ENCODE measurements around the gene ZSWIM6. TPM values are rescaled to one million over a fixed set of nuclear protein-coding genes. Genes with fewer than 3 reads are reported as not detected.

The ZSWIM6 gene
- total RNA-seq, 6 experiments from 2014 or later: 9.7 to 13.5 (median 11.7) TPM

GRCh38 chr5:61591859-61592258 lies 259.8 kb downstream of the ZSWIM6 start:
- no peak for DNase-seq
- peaks cover 5% of the 10 kb centered on the region; the same call in 1 of the 2 replicates for H3K9me3 Mint-ChIP-seq
- peaks cover 11% of the 10 kb centered on the region for H3K27me3 Mint-ChIP-seq (ENCODE audit: insufficient read depth)
- H3K4me1 Mint-ChIP-seq (ENCODE audit: low read depth): no peaks in the 10 kb centered on the region
- TF ChIP-seq CTCF (IDR thresholded peaks at IDR 0.05): no peak
- no peak overlapping the region for H3K27ac Mint-ChIP-seq
- H3K36me3 Mint-ChIP-seq (ENCODE audit: low read depth): no peaks in the 10 kb centered on the region
- H3K4me3 Mint-ChIP-seq: no peak overlapping the region

DNA sequence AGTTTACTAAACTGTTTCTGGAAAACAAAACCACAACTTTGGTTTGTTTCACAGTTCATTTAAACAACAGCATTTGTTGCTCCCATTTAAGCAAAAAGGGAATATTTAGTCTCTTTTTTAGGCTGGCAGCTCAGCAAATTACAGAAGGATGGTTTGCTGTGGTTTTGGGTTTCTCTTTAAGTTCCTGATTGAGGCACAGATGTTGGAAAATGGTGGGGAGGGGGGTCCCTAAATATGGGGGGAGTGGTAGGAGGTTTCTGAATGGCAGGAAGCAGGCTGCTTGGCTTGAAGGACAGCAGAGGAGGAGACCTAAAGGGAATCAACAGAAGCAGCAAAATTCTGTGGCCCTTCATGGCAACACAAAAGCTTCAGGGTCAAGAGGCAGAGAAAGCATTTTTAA lies 263.4 kb downstream of the ZSWIM6 start:
- no peak for TF ChIP-seq CTCF (IDR thresholded peaks at IDR 0.05)
- no peak overlapping the region for H3K27ac Mint-ChIP-seq
- H3K36me3 Mint-ChIP-seq (ENCODE audit: low read depth): no peaks in the 10 kb centered on the region
- H3K27me3 Mint-ChIP-seq (ENCODE audit: insufficient read depth): peaks cover 11% of the 10 kb centered on the region
- H3K4me1 Mint-ChIP-seq (ENCODE audit: low read depth): peaks cover 14% of the 10 kb centered on the region
- H3K9me3 Mint-ChIP-seq: no peaks in the 10 kb centered on the region
- no peak for DNase-seq
- H3K4me3 Mint-ChIP-seq: no peak overlapping the region

Other genes with a start within 250 kb of the ZSWIM6 start
- gene SMIM15, start 169.8 kb upstream of the ZSWIM6 start, total RNA-seq (2021; fragmentation: NEBNext Ultra II Directional; extraction: Animal tissue kit (Norgen Biotek cat#: 25700)): 10 to 100 TPM; 62.6 to 76.8 (median 68.6) TPM